Body of pancreas (tissue), 4 donors: ENCODE measurements around the gene MRE11. TPM values are rescaled to one million over a fixed set of nuclear protein-coding genes. Genes with fewer than 3 reads are reported as not detected.
A peak's percentile ranks its signal among the peaks of the same experiment; 100 is the strongest.

Experiments
- ATAC-seq: fragments of 150-250 bp; one replicate; pipeline ENCODE4 v1.9.1; 2016
- DNase-seq, 4 donors: peaks; one replicate each; pipeline ENCODE4 v3.0.0-alpha.2; 2019
- H3K27ac ChIP-seq, 4 donors: fragments of 200-600 bp; sonication (generic); 1 replicate in 3 of 4; 2 replicates in 1 of 4; pipeline versions ENCODE4 v1.5.1 to v1.6.1; 2016 to 2019; ENCODE audit warnings: mild to moderate bottlenecking in 1 of 4, mixed read lengths in 1 of 4, moderate library complexity in 1 of 4
- H3K27me3 ChIP-seq, 2 donors: fragments of 200-600 bp; sonication (generic); one replicate each; pipeline ENCODE4 v1.6.0; 2016; ENCODE audit warnings: mild to moderate bottlenecking in 1 of 2
- H3K36me3 ChIP-seq, 2 donors: fragments of 200-600 bp; sonication (generic); replicated peaks in 1 of 2; 2 replicates each; pipeline ENCODE4 v1.5.1; 2016; ENCODE audit warnings: low read depth in 2 of 2; ENCODE audit not compliant: insufficient read depth in 1 of 2
- H3K4me1 ChIP-seq: fragments of 200-600 bp; sonication (generic); one replicate; pipeline ENCODE4 v1.6.0; 2016
- H3K4me3 ChIP-seq, 2 donors: fragments of 200-600 bp; sonication (generic); 1 replicate in 1 of 2; 2 replicates in 1 of 2; pipeline ENCODE4 v1.5.1; 2016 to 2019
- H3K9me3 ChIP-seq, 3 donors: fragments of 200-600 bp; sonication (generic); 1 replicate in 2 of 3; 2 replicates in 1 of 3; pipeline ENCODE4 v1.5.1; 2016
- CTCF ChIP-seq, 7 experiments: fragments of 450-650 bp in 4 of 7; fragments of 200-600 bp in 3 of 7; sonication (generic) in 3 of 7; IDR thresholded peaks; one replicate each; pipeline ENCODE4 v1.5.1; 2016 to 2019; ENCODE audit warnings: antibody characterized with exemption in 7 of 7
- POLR2A ChIP-seq, 3 donors: fragments of 450-650 bp; IDR thresholded peaks; one replicate each; pipeline ENCODE4 v1.6.1; 2016; ENCODE audit warnings: antibody characterized with exemption in 3 of 3, mild to moderate bottlenecking in 2 of 3
- WGBS, 2 donors: methylation state at CpG; one replicate each; pipeline ENCODE4 v1.1.5; 2017; 5-methylcytosine and 5-hydroxymethylcytosine counted together
- intact Hi-C: fragments of 100-400 bp; cut with DNase I; formaldehyde crosslinking; loops from one replicate; pipeline ENCODE4 v1.15.1; 2023
- total RNA-seq, 2 donors: library from RNA; depleted of rRNA; stranded (reverse); fragments of >200 nt; gene quantifications; one replicate each; pipeline ENCODE4 v1.1.0, GENCODE V29; 2016

MRE11 gene
- total RNA-seq, 2 donors from 2014 or later, result 9.2 to 18.9 TPM

- TF ChIP-seq POLR2A (IDR thresholded peaks at IDR 0.05) (no peak), CTCF (IDR thresholded peaks at IDR 0.05) (peak; percentile 50 to 75 (median 67))
- Histone ChIP-seq H3K4me3 (no peak overlapping the region), H3K27ac (no peak overlapping the region), H3K9me3 (no peaks in the 10 kb centered on the region), H3K27me3 (no peaks in the 10 kb centered on the region), H3K4me1 (peaks cover 4% of the 10 kb centered on the region), H3K36me3 (no peaks in the 10 kb centered on the region)
- WGBS, 2 donors, result 8 to 13% methylated on average over 5 of the region's 5 CpGs
- intact Hi-C loops, result no loop called here
- peak in 2 of 4 donors; percentile 21 to 28 for DNase-seq
- ATAC-seq, result peak; percentile 42
These were observed 25.9 kb upstream of the MRE11 start for GRCh38 chr11:94519478-94520084.

- H3K9me3 ChIP-seq, result no peaks in the 10 kb centered on the region
- 34 to 44% methylated on average over 4 of the region's 4 CpGs for WGBS, 2 donors
- TF ChIP-seq CTCF (IDR thresholded peaks at IDR 0.05) (no peak), POLR2A (IDR thresholded peaks at IDR 0.05) (no peak)
- H3K4me3 ChIP-seq, result no peak overlapping the region
- intact Hi-C loops, result no loop called here
- H3K4me1 ChIP-seq, result peaks cover 5% of the 10 kb centered on the region
- DNase-seq (no peak), ATAC-seq (no peak)
- H3K27ac ChIP-seq, result no peak overlapping the region
- H3K27me3 ChIP-seq, result no peaks in the 10 kb centered on the region
- no peaks in the 10 kb centered on the region for H3K36me3 ChIP-seq
These were observed 24.7 kb upstream of the MRE11 start for GRCh38 chr11:94518300-94518699.

- Histone ChIP-seq H3K4me3 (no peak overlapping the region), H3K27ac (no peak overlapping the region), H3K27me3 (no peaks in the 10 kb centered on the region), H3K36me3 (no peaks in the 10 kb centered on the region), H3K4me1 (peaks cover 14% of the 10 kb centered on the region), H3K9me3 (no peaks in the 10 kb centered on the region)
- WGBS, 2 donors, result 30 to 42% methylated on average over 1 of the region's 1 CpG
- intact Hi-C loops, result no loop called here
- no peak for TF ChIP-seq CTCF (IDR thresholded peaks at IDR 0.05)
- TF ChIP-seq POLR2A (IDR thresholded peaks at IDR 0.05), result no peak
- ATAC-seq, result no peak
- DNase-seq, result no peak
These were observed 23.1 kb upstream of the MRE11 start for GRCh38 chr11:94516725-94517124.

GRCh38 chr11:94515398-94515797 lies 21.8 kb upstream of the MRE11 start:
- intact Hi-C loops, result no loop called here
- Histone ChIP-seq H3K36me3 (no peaks in the 10 kb centered on the region), H3K27me3 (no peaks in the 10 kb centered on the region), H3K4me1 (peaks cover 14% of the 10 kb centered on the region), H3K4me3 (no peak overlapping the region), H3K27ac (no peak overlapping the region), H3K9me3 (no peaks in the 10 kb centered on the region)
- WGBS, 2 donors, result 70 to 86% methylated on average over 2 of the region's 2 CpGs
- ATAC-seq (no peak), DNase-seq (no peak)
- no peak for TF ChIP-seq POLR2A (IDR thresholded peaks at IDR 0.05)
- TF ChIP-seq CTCF (IDR thresholded peaks at IDR 0.05), result no peak

- ATAC-seq (peak; percentile 7), DNase-seq (peak in 1 of 4 donors; percentile 18)
- Histone ChIP-seq H3K9me3 (no peaks in the 10 kb centered on the region), H3K27me3 (no peaks in the 10 kb centered on the region), H3K4me3 (no peak overlapping the region), H3K27ac (no peak overlapping the region), H3K36me3 (no peaks in the 10 kb centered on the region), H3K4me1 (peaks cover 10% of the 10 kb centered on the region)
- TF ChIP-seq POLR2A (IDR thresholded peaks at IDR 0.05), result no peak
- no peak for TF ChIP-seq CTCF (IDR thresholded peaks at IDR 0.05)
- WGBS, 2 donors, result 24 to 40% methylated on average over 2 of the region's 2 CpGs
- intact Hi-C loops, result no loop called here
These were observed 19.4 kb upstream of the MRE11 start for GRCh38 chr11:94513091-94513490.
